ENCODE data around the gene CAPZB.

CAPZB gene

DNA sequence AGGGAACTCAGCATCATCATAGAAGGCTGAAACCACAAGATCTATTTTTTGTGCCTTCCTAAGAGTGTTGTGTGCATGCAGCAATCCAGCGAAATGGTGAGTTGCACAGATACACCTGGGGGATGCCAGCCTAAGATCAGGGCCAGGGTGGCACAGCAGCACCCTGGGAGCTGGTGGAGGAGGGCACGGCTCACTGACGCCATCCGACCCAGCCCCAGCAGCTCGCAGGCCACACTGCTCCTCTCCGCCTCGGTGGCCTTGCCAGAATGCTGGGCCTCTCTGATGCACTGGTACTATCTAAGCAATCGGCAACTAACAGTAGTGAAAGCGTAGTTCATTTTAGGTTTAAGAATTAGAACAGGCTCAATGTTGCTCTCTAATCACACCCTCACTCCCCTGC lies 37.8 kb downstream of the CAPZB start:
- DNase-seq: no peak

GRCh38 chr1:19445417-19446342 lies 39.7 kb downstream of the CAPZB start:
- no peak for DNase-seq

GRCh38 chr1:19444296-19445021 lies 40.9 kb downstream of the CAPZB start:
- no peak for DNase-seq

- no peak for DNase-seq
These were observed 42.0 kb downstream of the CAPZB start for GRCh38 chr1:19443326-19443725.

DNA sequence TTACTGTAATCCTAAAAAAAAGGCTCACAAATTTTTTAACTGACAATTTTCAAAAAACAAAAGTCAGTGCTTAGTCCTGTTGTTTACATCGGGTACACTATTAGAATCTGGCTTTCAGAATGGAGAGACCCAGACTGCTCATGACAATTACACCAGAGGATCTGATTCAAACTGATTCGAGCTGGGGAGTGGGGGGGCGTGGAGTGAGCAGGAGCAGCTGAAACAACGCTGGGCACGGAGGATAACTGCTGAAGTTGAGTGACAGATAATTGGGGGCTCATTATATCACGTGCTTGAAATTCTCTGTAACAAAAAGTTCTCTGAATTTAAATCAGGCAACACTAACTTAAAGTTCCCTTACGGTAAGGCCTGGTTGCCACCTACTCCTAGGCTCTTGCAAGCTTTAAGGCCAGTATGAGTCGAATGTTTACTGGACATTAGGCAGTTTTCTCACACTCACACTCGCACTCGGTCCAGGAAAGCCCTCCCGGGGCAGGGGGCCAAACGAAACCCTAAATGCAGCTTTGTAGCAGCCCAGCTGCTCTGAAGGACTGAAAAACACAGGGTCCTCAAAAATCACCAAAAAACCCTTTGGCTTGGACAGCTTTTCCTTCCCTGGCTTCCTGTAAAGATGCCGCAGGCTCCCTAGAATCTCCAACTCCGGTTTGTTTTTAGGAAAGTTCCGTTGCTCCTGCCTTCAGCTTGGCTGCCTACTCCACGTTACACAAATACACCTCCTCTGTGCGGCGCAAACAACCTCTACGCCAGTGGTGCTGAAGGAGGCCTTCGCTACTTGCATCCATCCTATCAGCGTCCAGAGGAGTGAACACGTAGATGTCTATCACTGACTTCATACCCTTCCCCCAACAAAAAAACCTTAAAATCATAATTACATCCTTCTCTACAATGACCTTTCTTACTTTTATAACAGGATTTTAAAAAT lies 42.9 kb downstream of the CAPZB start:
- no peak for DNase-seq

DNA sequence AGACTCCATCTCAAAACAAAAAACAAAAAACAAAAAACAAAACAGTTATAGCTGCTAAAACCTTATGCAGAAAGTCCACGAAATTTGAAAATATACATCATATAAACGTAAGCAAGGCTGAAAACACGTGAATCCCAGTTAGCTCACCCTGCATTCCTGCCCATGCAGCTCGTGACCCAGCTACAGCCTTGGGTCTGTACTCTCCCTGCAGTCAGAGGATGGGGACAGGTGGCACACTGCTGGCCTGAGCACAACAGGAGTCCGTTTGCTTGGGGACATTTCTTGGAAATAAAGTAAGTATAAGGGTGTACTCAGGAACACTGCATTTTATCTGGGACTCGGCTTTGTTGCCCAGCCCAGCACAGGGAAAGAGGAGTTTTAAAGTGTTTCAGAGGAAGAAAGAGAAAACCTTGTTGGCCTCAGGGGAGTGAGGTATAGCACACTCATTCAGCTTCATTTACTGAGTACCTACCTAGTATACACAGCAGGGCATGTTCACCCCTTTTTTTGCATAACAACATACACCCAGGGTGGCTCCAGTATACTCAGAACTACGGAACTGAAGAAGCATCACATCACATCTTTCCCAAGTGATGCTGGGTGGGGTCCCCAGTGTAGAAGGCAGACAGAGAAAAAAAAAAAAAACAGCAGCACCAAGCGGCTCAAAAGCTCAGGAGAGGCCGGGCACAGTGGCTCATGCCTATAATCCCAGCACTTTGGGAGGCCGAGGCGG lies 44.1 kb downstream of the CAPZB start:
- no peak for DNase-seq

GRCh38 chr1:19439464-19440171 lies 45.7 kb downstream of the CAPZB start:
- no peak for DNase-seq

DNA sequence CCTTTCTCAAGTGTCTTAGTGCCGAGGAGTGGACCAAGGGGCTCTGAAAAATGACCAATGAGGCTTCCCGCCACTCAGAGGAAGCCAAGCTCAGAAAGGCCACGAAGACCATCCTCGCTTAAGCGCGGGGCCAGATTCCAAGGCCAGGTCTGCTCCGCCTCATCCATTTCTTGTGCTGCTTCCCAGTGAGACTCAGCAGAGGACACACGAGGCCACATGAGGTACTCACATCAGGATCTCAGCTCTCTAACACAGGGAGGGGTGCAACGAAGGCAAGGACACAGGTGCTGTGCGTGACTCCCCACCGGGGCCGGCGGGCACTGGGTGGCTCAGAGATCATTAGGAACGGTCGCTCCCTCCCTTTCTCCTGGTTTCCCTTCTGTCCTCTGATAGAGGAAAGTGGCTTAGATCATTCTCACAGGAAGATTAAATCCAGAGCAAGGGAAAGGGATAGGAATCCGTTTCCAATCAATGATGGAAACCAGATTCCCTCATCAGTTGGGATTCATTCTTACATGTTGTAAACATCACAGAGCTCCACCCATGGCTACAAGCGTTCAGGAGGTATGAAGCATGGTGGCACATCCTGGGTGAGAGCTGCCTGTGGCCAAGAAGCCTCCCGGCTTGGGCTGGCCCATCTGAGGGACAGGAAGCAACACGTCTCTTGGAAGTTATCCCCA lies 46.7 kb downstream of the CAPZB start:
- DNase-seq: no peak

- no peak for DNase-seq
These were observed 47.4 kb downstream of the CAPZB start for GRCh38 chr1:19437891-19438294.

GRCh38 chr1:19436716-19437476 lies 48.4 kb downstream of the CAPZB start:
- no peak for DNase-seq

GRCh38 chr1:19435851-19436455 lies 49.4 kb downstream of the CAPZB start:
- DNase-seq: no peak

DNA sequence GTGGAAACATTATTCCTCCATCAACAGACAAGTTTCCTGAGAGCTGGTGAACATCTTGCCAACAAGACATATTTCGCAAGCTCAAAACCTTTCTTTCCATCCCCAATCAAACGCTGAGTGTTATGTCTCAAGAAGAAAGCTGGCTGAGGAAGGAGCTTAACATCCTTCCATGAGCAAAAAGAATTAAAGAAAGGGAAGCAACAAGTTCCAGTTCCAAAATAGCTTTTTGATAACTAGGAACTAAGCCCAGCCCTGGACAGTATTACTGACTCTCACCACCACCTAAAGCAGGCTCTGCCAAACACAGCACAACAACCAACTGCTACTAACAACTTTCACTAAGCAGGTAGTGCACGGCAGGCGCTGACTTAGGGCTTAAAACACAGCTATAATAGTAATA lies 50.2 kb downstream of the CAPZB start:
- DNase-seq: no peak

DNA sequence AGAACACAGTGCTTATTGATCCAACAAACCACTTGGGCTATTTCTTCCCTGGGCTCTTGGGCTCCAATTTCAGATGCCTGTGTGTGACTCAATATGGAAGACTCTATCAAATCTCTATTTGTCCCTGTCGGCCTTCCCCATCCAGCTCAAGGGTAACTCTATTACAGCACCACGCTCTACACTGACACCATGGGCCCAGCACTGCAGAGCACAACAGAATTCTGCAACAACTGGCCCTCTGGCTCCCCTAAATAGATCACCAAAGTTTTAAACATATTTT lies 51.7 kb downstream of the CAPZB start:
- no peak for DNase-seq

DNA sequence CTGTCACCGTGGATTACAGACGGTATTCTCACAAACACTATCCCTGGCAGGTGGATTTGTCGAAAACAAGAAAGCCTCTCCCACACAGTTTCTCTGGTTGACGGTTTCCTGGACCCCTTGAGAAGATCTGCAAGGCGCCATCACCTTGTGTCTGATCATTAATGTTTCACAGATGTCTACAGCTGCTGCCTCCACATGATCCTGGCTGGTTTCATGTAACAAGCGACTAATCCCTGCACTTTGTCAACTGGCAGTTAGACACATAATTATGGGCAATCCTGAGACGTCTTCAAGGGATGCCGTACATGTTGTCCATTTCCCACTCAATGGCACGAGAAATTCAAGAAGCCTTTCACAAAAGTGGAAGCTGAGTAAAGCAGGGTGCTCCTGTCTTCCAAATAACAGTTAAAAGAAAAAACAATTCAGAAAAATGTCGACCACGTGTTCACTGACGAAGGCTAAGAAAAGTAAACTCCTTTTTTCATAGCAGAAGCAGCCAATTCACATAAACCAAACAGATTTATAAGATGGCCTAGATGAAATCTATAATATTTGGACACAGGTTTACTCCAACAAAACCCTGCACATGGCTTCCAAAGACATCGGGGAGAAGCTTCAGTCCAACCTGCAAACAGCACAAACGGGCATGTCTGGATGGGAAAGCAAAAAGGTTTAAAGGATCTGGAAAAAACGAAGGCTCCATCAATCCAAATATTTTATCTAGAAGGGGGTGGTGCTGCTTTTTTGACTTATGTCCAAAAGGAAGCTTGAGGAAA lies 52.2 kb downstream of the CAPZB start:
- DNase-seq: no peak

GRCh38 chr1:19430121-19431068 lies 54.9 kb downstream of the CAPZB start:
- DNase-seq: no peak

GRCh38 chr1:19429611-19430010 lies 55.7 kb downstream of the CAPZB start:
- DNase-seq: peak; percentile 47

DNA sequence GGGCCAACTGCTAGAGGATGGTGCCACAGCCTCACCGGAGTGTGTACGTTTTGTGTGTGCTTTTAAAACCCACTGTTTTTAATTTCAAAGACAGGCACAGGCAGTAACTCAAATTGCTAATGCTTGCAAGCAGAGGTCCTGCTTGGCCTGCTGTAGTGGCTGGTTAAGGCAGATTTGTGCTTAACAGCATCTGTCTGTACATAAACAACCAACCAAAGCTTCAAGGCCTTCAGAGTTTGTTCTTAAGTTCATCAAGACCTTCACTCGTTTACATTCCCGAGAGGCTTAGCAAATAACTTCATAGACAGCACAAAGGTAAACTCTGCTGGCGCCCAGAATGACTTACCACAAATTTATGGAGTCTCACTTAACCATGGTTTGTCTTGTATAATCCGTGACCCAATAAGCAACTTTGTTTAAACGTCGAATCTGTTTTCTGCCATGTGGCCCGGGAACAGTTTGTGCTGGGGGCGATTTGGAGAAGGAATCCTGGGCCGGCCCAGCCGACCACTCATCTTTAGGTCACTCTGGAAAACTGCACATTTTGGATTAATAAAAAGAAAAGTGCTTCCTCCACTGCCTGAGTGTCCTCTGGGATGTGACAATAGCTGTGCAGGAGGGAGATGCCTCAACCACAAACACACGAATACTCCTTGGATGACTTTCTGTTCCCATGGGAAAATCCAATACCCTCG lies 58.1 kb downstream of the CAPZB start:
- no peak for DNase-seq
